PC-3 (cell line): Measurements from ENCODE around the gene CLCN4. TPM values are rescaled to one million over a fixed set of nuclear protein-coding genes. Genes with fewer than 3 reads are reported as not detected.

ENCODE experiments used
- ATAC-seq: fragments of 200-7000 bp; cut with Tn5 transposase; 2 replicates; pipeline ENCODE4 v1.9.1; 2020; ENCODE audit warnings: mild to moderate bottlenecking, moderate library complexity
- BruUV-seq: library from RNA; stranded (reverse); fragments of 400-500 nt; replicated peaks from 2 replicates; lab custom pipeline; 2021; lab: Mats Ljungman, UMichigan
- CTCF ChIA-PET: fragments of 300-600 bp; sonication (Branson Sonifier 250); formaldehyde crosslinking; loops from one replicate; lab custom pipeline; 2022; ENCODE audit warnings: antibody characterized with exemption; lab: Charles Lee
- POLR2A ChIA-PET: fragments of 300-600 bp; sonication (Branson Sonifier 250); formaldehyde crosslinking; loops from one replicate; lab custom pipeline; 2022; ENCODE audit warnings: antibody characterized with exemption; ENCODE audit not compliant: unreplicated experiment; lab: Charles Lee
- DNase-seq: peaks from one replicate; pipeline ENCODE4 v3.0.0-alpha.2; 2015
- H2AFZ ChIP-seq: fragments of 300-600 bp; sonication (generic); 2 replicates; pipeline ENCODE4 v1.6.0; 2016; ENCODE audit warnings: antibody characterized with exemption, low read length
- H3F3A ChIP-seq: fragments of 300-600 bp; sonication (generic); one replicate; pipeline ENCODE4 v1.6.0; 2017; ENCODE audit warnings: antibody characterized with exemption, low read length, control low read depth, mild to moderate bottlenecking; ENCODE audit not compliant: unreplicated experiment
- H3K27ac ChIP-seq: fragments of 300-600 bp; sonication (generic); 2 replicates; pipeline ENCODE4 v1.5.1; 2016; ENCODE audit warnings: mild to moderate bottlenecking, low read length
- H3K27me3 ChIP-seq: fragments of 300-600 bp; sonication (generic); 2 replicates; pipeline ENCODE4 v1.6.1; 2016; ENCODE audit warnings: low read length, mixed read lengths
- H3K36me3 ChIP-seq: fragments of 300-600 bp; sonication (generic); 2 replicates; pipeline ENCODE4 v1.6.1; 2016; ENCODE audit warnings: low read depth, mixed run types, low read length, mixed read lengths
- H3K4me1 ChIP-seq: fragments of 300-600 bp; sonication (generic); 2 replicates; pipeline ENCODE4 v1.5.1; 2016; ENCODE audit warnings: low read length; ENCODE audit not compliant: insufficient read depth
- H3K4me2 ChIP-seq: fragments of 300-600 bp; sonication (generic); 2 replicates; pipeline ENCODE4 v1.6.0; 2016; ENCODE audit warnings: low read length
- H3K4me3 ChIP-seq: fragments of 300-600 bp; sonication (generic); 2 replicates; pipeline ENCODE4 v1.5.1; 2016; ENCODE audit warnings: mild to moderate bottlenecking, low read length, mixed read lengths
- H3K79me2 ChIP-seq: fragments of 300-600 bp; sonication (generic); 2 replicates; pipeline ENCODE4 v1.6.1; 2017; ENCODE audit warnings: low read length, mixed read lengths
- H3K9ac ChIP-seq: fragments of 300-600 bp; sonication (generic); 2 replicates; pipeline ENCODE4 v1.6.0; 2016; ENCODE audit warnings: mild to moderate bottlenecking, low read length
- H3K9me2 ChIP-seq: fragments of 300-600 bp; sonication (generic); replicated peaks from 2 replicates; pipeline ENCODE4 v1.6.1; 2016; ENCODE audit warnings: mixed run types, low read length, mixed read lengths
- H3K9me3 ChIP-seq: fragments of 300-600 bp; sonication (generic); 2 replicates; pipeline ENCODE4 v1.6.1; 2016; ENCODE audit warnings: low read length, mixed read lengths
- H4K20me1 ChIP-seq: fragments of 300-600 bp; sonication (generic); 2 replicates; pipeline ENCODE4 v1.6.1; 2016; ENCODE audit warnings: low read length, mixed read lengths
- CTCF ChIP-seq: fragments of 300-600 bp; sonication (generic); conservative IDR thresholded peaks from 2 replicates; pipeline ENCODE4 v1.5.1; 2017; ENCODE audit warnings: antibody characterized with exemption, low read depth, mild to moderate bottlenecking, low read length
- EZH2 ChIP-seq: fragments of 300-600 bp; sonication (generic); IDR thresholded peaks from one replicate; pipeline ENCODE4 v1.6.1; 2017; ENCODE audit warnings: antibody characterized with exemption, mild to moderate bottlenecking, low read length; ENCODE audit not compliant: unreplicated experiment
- EZH2phosphoT487 ChIP-seq: fragments of 300-600 bp; sonication (generic); IDR thresholded peaks from 2 replicates; pipeline ENCODE4 v1.6.1; 2018; ENCODE audit warnings: mild to moderate bottlenecking, antibody characterized with exemption, low read length, borderline replicate concordance
- intact Hi-C: fragments of 100-400 bp; cut with micrococcal nuclease; formaldehyde crosslinking; loops from 2 replicates; pipeline ENCODE4 v1.9.0; 2023
- total RNA-seq: library from RNA; depleted of rRNA; stranded (reverse); fragments of >200 nt; gene quantifications from 2 replicates; pipeline ENCODE4 v1.2.3, GENCODE V29; 2014

Gene CLCN4
- total RNA-seq, 1 experiment from 2014 or later, result 13.7 TPM

DNA sequence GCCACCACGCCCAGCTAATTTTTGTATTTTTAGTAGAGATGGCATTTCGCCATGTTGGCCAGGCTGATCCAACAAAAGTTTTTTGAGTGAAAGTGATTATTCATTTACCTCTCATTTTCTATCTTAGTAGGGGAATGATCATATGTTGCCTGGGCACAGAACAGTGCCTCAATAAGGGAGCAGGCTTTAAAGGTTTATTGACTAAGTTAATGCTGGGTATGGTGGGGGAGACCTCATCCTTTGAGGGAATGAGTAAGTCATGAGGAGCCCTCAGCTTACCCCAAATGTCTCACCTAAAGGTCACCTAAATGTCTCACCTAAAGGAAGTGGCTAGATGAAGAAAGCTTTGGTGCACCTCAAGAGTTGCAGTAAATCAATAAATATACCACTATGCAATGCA, 109.0 kb downstream of the CLCN4 start:
- H3K27ac ChIP-seq, result no peak overlapping the region
- ChIA-PET POLR2A (no interaction called here), CTCF (no interaction called here)
- TF ChIP-seq CTCF (no peak), EZH2 (no peak), EZH2phosphoT487 (no peak)
- H2AFZ ChIP-seq, result no peak overlapping the region
- H3K9me3 ChIP-seq, result no peaks in the 10 kb centered on the region
- no peak overlapping the region for H3K4me2 ChIP-seq
- ATAC-seq, result no peak
- intact Hi-C loops, result no loop called here
- H3K79me2 ChIP-seq, result no peaks in the 10 kb centered on the region
- no peak overlapping the region for H3K9ac ChIP-seq
- no peaks in the 10 kb centered on the region for H4K20me1 ChIP-seq
- no peaks in the 10 kb centered on the region for H3K4me1 ChIP-seq
- H3K36me3 ChIP-seq, result no peaks in the 10 kb centered on the region
- H3K27me3 ChIP-seq, result no peaks in the 10 kb centered on the region
- no peak overlapping the region for H3K4me3 ChIP-seq
- no peak for DNase-seq
- BruUV-seq, result no TSS peak
- H3F3A ChIP-seq, result no peaks in the 10 kb centered on the region
- H3K9me2 ChIP-seq, result no peaks in the 10 kb centered on the region

DNA sequence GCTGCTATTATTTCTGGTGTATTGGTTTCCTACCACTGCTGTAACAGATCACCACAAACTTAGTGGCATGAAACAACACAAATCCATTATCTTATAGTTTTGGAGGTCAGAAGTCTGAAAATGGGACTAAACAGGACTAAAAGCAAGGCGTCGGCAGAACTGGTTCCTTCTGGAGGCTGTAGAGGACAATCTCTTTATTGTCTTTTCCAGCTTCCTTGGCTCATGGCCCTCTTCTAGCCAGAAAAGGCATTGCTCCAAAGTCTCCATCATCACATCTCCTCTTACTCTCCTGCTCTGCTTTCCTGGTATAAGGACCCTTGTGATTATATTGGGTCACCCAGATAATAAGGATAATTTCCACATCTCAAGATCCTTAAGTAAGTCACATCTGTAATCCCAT, 121.9 kb downstream of the CLCN4 start:
- no peaks in the 10 kb centered on the region for H3K9me3 ChIP-seq
- ATAC-seq, result no peak
- H3K36me3 ChIP-seq, result no peaks in the 10 kb centered on the region
- TF ChIP-seq EZH2 (no peak), EZH2phosphoT487 (no peak), CTCF (no peak)
- DNase-seq, result no peak
- no peak overlapping the region for H3K4me2 ChIP-seq
- H4K20me1 ChIP-seq, result no peaks in the 10 kb centered on the region
- H3K27me3 ChIP-seq, result no peaks in the 10 kb centered on the region
- POLR2A ChIA-PET, result no interaction called here
- intact Hi-C loops, result no loop called here
- H3K4me3 ChIP-seq, result no peak overlapping the region
- H3K79me2 ChIP-seq, result no peaks in the 10 kb centered on the region
- CTCF ChIA-PET, result no interaction called here
- no peaks in the 10 kb centered on the region for H3K4me1 ChIP-seq
- H3F3A ChIP-seq, result no peaks in the 10 kb centered on the region
- no peak overlapping the region for H2AFZ ChIP-seq
- no TSS peak for BruUV-seq
- H3K27ac ChIP-seq, result no peak overlapping the region
- no peaks in the 10 kb centered on the region for H3K9me2 ChIP-seq
- no peak overlapping the region for H3K9ac ChIP-seq

GRCh38 chrX:10280071-10280470, 123.3 kb downstream of the CLCN4 start:
- no TSS peak for BruUV-seq
- Histone ChIP-seq H3K9me2 (no peaks in the 10 kb centered on the region), H4K20me1 (no peaks in the 10 kb centered on the region), H3K4me1 (no peaks in the 10 kb centered on the region), H3K36me3 (no peaks in the 10 kb centered on the region), H3K27me3 (no peaks in the 10 kb centered on the region), H3F3A (no peaks in the 10 kb centered on the region), H3K79me2 (no peaks in the 10 kb centered on the region), H3K9me3 (no peaks in the 10 kb centered on the region), H3K27ac (no peak overlapping the region), H3K4me2 (no peak overlapping the region), H3K4me3 (no peak overlapping the region), H2AFZ (no peak overlapping the region), H3K9ac (no peak overlapping the region)
- intact Hi-C loops, result no loop called here
- no peak for ATAC-seq
- no peak for DNase-seq
- ChIA-PET POLR2A (no interaction called here), CTCF (no interaction called here)
- TF ChIP-seq EZH2 (no peak), EZH2phosphoT487 (no peak), CTCF (no peak)
